Heart left ventricle (tissue), 13 donors: Measurements from ENCODE around the gene ADGRB2.

Experiments used
- POLR2A ChIP-seq, 2 donors: fragments of 450-650 bp; IDR thresholded peaks; one replicate each; pipeline ENCODE4 v1.6.1; 2017; ENCODE audit warnings: antibody characterized with exemption in 2 of 2, mild to moderate bottlenecking in 2 of 2, moderate library complexity in 2 of 2
- TF ChIP-seq, protein P1 (sequence below), 12 donors: fragments of 200-600 bp; sonication (generic) in 4 of 12; IDR thresholded peaks; one replicate each; pipeline versions ENCODE4 v1.5.0 to v1.8.0; 2018 to 2022; ENCODE audit warnings: antibody characterized with exemption in 12 of 12, mild to moderate bottlenecking in 5 of 12
- donor health status: ischemic (EF 13 %, LVEDD 7.1; RV severe dilation, severe dysfunction).
- donor health status: DM: no; HTN: yes; CAD: no.
- donor health status: DM: no; HTN: no; CAD: no.
- donor health status: ischemic (EF 25% LVEDD 6.9; RV normal size, moderate dysfunction).
- donor health status: ischemic (EF 25% LVEDD 5.7; RV mildly dilated, moderate dysfunction).
- donor health status: ischemic (EF 35%, LVEDD 5.7; RV mildly dilated, moderate dysfunction).
- donor health status: nonischemic (EF 11% LVEDD 7.7; RV severe dilation, severe dysfunction).
- donor health status: DM: yes; HTN: yes; CAD: no.
- donor health status: PGD.
- donor health status: ischemic (EF 29% LVEDD 5.4; RV normal size, mild dysfunction).
- donor health status: nonischemic (EF 23%, LVEDD 6.1; RV moderate dilation, normal function).

DNA sequence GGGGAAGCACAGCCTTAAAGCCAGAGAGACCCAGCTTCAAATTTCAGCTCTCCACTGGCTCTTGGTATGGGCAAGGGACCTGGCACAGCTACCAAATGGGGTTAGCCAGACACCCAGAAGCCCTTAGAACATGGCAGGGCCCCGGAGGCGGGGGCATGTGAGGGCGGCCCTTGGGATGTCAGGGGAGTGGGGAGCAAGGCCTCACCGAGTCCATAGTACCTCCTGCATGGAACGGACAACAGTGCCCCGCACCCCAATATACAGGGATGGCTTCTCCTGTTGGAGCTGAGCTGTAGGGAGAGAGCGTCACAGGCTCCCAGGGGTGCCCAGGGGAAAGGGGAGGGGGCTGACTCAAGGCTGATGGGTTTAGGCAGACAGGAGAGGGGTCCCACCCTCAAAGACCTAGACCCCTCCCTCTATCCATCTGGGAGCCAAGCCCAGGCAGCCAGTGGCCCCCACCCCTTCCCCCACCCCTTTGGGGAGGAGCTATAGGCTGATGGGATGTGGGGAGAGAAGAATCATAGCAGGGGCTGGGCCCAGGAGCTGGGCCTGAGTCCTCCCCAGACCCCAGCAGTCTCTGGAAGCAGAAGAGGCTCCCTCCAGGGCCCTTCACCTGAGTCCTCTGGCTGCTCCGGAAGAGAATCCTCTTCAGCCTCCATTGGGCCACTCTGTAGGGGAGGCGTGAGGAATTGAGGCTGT, 35.2 kb upstream of the ADGRB2 start:
- TF ChIP-seq, protein P1, sequence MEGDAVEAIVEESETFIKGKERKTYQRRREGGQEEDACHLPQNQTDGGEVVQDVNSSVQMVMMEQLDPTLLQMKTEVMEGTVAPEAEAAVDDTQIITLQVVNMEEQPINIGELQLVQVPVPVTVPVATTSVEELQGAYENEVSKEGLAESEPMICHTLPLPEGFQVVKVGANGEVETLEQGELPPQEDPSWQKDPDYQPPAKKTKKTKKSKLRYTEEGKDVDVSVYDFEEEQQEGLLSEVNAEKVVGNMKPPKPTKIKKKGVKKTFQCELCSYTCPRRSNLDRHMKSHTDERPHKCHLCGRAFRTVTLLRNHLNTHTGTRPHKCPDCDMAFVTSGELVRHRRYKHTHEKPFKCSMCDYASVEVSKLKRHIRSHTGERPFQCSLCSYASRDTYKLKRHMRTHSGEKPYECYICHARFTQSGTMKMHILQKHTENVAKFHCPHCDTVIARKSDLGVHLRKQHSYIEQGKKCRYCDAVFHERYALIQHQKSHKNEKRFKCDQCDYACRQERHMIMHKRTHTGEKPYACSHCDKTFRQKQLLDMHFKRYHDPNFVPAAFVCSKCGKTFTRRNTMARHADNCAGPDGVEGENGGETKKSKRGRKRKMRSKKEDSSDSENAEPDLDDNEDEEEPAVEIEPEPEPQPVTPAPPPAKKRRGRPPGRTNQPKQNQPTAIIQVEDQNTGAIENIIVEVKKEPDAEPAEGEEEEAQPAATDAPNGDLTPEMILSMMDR (IDR thresholded peaks at IDR 0.05): no peak
- no peak for TF ChIP-seq POLR2A (IDR thresholded peaks at IDR 0.05)
